Large intestine (tissue), 12 donors: ENCODE measurements around the gene JPT2. TPM values are rescaled to one million over a fixed set of nuclear protein-coding genes. Genes with fewer than 3 reads are reported as not detected.

Experiments used
- DNase-seq, 2 donors: peaks; one replicate each; pipeline versions ENCODE4 v3.0.0 to v3.0.0-alpha.2; 2013
- H3K27ac ChIP-seq: one replicate; pipeline ENCODE4 v1.5.1; 2013; ENCODE audit warnings: low read length
- H3K27me3 ChIP-seq: 2 replicates; pipeline ENCODE4 v1.6.1; 2013; ENCODE audit warnings: low read length; ENCODE audit not compliant: control insufficient read depth, insufficient read depth
- H3K36me3 ChIP-seq: 2 replicates; pipeline ENCODE4 v1.6.1; 2013; ENCODE audit warnings: low read length; ENCODE audit not compliant: control insufficient read depth, insufficient read depth
- H3K4me1 ChIP-seq: one replicate; pipeline ENCODE4 v1.6.1; 2013; ENCODE audit warnings: low read length; ENCODE audit not compliant: control insufficient read depth, insufficient read depth
- H3K4me3 ChIP-seq: one replicate; pipeline ENCODE4 v1.5.1; 2013; ENCODE audit warnings: low read length
- H3K9me3 ChIP-seq: one replicate; pipeline ENCODE4 v1.6.1; 2013; ENCODE audit warnings: mild to moderate bottlenecking, low read depth, low read length, moderate library complexity; ENCODE audit not compliant: control insufficient read depth
- WGBS: methylation state at CpG from one replicate; pipeline ENCODE4 v1.1.5; 2013; ENCODE audit warnings: low lambda C conversion rate; ENCODE audit not compliant: insufficient coverage; 5-methylcytosine and 5-hydroxymethylcytosine counted together
- long read RNA-seq, 11 donors: transcript quantifications; one replicate each; lab custom pipeline, GENCODE V29; 2026
- polyA plus RNA-seq: library from polyadenylated mRNA; unstranded; fragments of 120-200 nt; gene quantifications from one replicate; pipeline ENCODE4 v1.2.1, GENCODE V29; 2013

The JPT2 gene
- polyA plus RNA-seq = 52.2 TPM
- long read RNA-seq, donor 1, transcript JPT2-201 (5 exons, 3,718 nt) = major isoform, 7 of 10 reads
- long read RNA-seq, donor 1, partial matches to known transcripts = 0 of 10 reads
- long read RNA-seq, donor 1, other reads (novel, unspliced or antisense) = 0 of 10 reads
- long read RNA-seq, donor 2, transcript JPT2-201 (5 exons, 3,718 nt) = major isoform, 19 of 30 reads
- long read RNA-seq, donor 2, partial matches to known transcripts = 0 of 30 reads
- long read RNA-seq, donor 2, other reads (novel, unspliced or antisense) = 0 of 30 reads
- long read RNA-seq, donor 3 = 0 reads
- long read RNA-seq, donor 4, partial matches to known transcripts = 0 of 2 reads
- long read RNA-seq, donor 4, other reads (novel, unspliced or antisense) = 0 of 2 reads
- long read RNA-seq, donor 5, transcript JPT2-201 (5 exons, 3,718 nt) = major isoform, 9 of 13 reads
- long read RNA-seq, donor 5, partial matches to known transcripts = 0 of 13 reads
- long read RNA-seq, donor 5, other reads (novel, unspliced or antisense) = 0 of 13 reads
- long read RNA-seq, donor 6, transcript JPT2-201 (5 exons, 3,718 nt) = major isoform, 22 of 31 reads
- long read RNA-seq, donor 6, partial matches to known transcripts = 5 of 31 reads
- long read RNA-seq, donor 6, other reads (novel, unspliced or antisense) = 0 of 31 reads
- long read RNA-seq, donor 7, transcript JPT2-201 (5 exons, 3,718 nt) = major isoform, 14 of 18 reads
- long read RNA-seq, donor 7, partial matches to known transcripts = 0 of 18 reads
- long read RNA-seq, donor 7, other reads (novel, unspliced or antisense) = 0 of 18 reads
- long read RNA-seq, donor 8, transcript JPT2-201 (5 exons, 3,718 nt) = major isoform, 28 of 30 reads
- long read RNA-seq, donor 8, partial matches to known transcripts = 0 of 30 reads
- long read RNA-seq, donor 8, other reads (novel, unspliced or antisense) = 0 of 30 reads
- long read RNA-seq, donor 9, transcript JPT2-201 (5 exons, 3,718 nt) = major isoform, 23 of 31 reads
- long read RNA-seq, donor 9, partial matches to known transcripts = 0 of 31 reads
- long read RNA-seq, donor 9, other reads (novel, unspliced or antisense) = 0 of 31 reads
- long read RNA-seq, donor 10, transcript JPT2-201 (5 exons, 3,718 nt) = major isoform, 27 of 32 reads
- long read RNA-seq, donor 10, partial matches to known transcripts = 0 of 32 reads
- long read RNA-seq, donor 10, other reads (novel, unspliced or antisense) = 0 of 32 reads
- long read RNA-seq, donor 11, transcript JPT2-201 (5 exons, 3,718 nt) = major isoform, 19 of 24 reads
- long read RNA-seq, donor 11, partial matches to known transcripts = 0 of 24 reads
- long read RNA-seq, donor 11, other reads (novel, unspliced or antisense) = 0 of 24 reads

GRCh38 chr16:1677942-1678499 lies at the start of gene JPT2:
Gene JPT2, plus strand, starts transcription at chr16:1678279. Its CDS starts 34 bp downstream, at chr16:1678313.
- WGBS = no CpG with 5 or more reads among the region's 79 CpGs
- Histone ChIP-seq H3K4me3 (peak within 1 kb of the TSS; percentile 81), H3K9me3 (no peaks in the 10 kb centered on the region), H3K4me1 (peaks cover 5% of the 10 kb centered on the region), H3K27ac (peak within 1 kb of the TSS; percentile 67), H3K27me3 (no peaks in the 10 kb centered on the region), H3K36me3 (peaks cover 36% of the 10 kb centered on the region)
- peak; percentile 98 to 99 for DNase-seq

- no peak overlapping the region for H3K27ac ChIP-seq
- H3K9me3 ChIP-seq = no peaks in the 10 kb centered on the region
- 92% methylated on average over 2 of the region's 20 CpGs for WGBS
- H3K4me3 ChIP-seq = no peak overlapping the region
- no peaks in the 10 kb centered on the region for H3K4me1 ChIP-seq
- peaks cover 88% of the 10 kb centered on the region for H3K36me3 ChIP-seq
- H3K27me3 ChIP-seq = no peaks in the 10 kb centered on the region
- DNase-seq = no peak
These were observed 47.4 kb upstream of the JPT2 start for GRCh38 chr16:1630450-1631213.

GRCh38 chr16:1631230-1631629 lies 46.8 kb upstream of the JPT2 start:
- DNase-seq = no peak
- H3K36me3 ChIP-seq = peaks cover 85% of the 10 kb centered on the region
- no peak overlapping the region for H3K4me3 ChIP-seq
- H3K27ac ChIP-seq = no peak overlapping the region
- H3K4me1 ChIP-seq = no peaks in the 10 kb centered on the region
- H3K9me3 ChIP-seq = no peaks in the 10 kb centered on the region
- H3K27me3 ChIP-seq = no peaks in the 10 kb centered on the region
- no CpG with 5 or more reads among the region's 9 CpGs for WGBS

GRCh38 chr16:1631931-1632637 lies 46.0 kb upstream of the JPT2 start:
- H3K27me3 ChIP-seq = no peaks in the 10 kb centered on the region
- H3K9me3 ChIP-seq = no peaks in the 10 kb centered on the region
- no peak overlapping the region for H3K27ac ChIP-seq
- WGBS = no CpG with 5 or more reads among the region's 18 CpGs
- H3K36me3 ChIP-seq = peaks cover 84% of the 10 kb centered on the region
- no peaks in the 10 kb centered on the region for H3K4me1 ChIP-seq
- no peak for DNase-seq
- no peak overlapping the region for H3K4me3 ChIP-seq

GRCh38 chr16:1632638-1632970 lies 45.5 kb upstream of the JPT2 start:
- Histone ChIP-seq H3K27ac (no peak overlapping the region), H3K36me3 (peaks cover 83% of the 10 kb centered on the region), H3K9me3 (no peaks in the 10 kb centered on the region), H3K27me3 (no peaks in the 10 kb centered on the region), H3K4me3 (no peak overlapping the region), H3K4me1 (no peaks in the 10 kb centered on the region)
- DNase-seq = no peak
- WGBS = no CpG with 5 or more reads among the region's 13 CpGs

GRCh38 chr16:1633310-1633709 lies 44.8 kb upstream of the JPT2 start:
- DNase-seq = no peak
- Histone ChIP-seq H3K4me3 (no peak overlapping the region), H3K27me3 (no peaks in the 10 kb centered on the region), H3K9me3 (no peaks in the 10 kb centered on the region), H3K4me1 (no peaks in the 10 kb centered on the region), H3K36me3 (peaks cover 85% of the 10 kb centered on the region), H3K27ac (no peak overlapping the region)
- 100% methylated on average over 2 of the region's 12 CpGs for WGBS

- no peaks in the 10 kb centered on the region for H3K4me1 ChIP-seq
- no peaks in the 10 kb centered on the region for H3K27me3 ChIP-seq
- H3K9me3 ChIP-seq = no peaks in the 10 kb centered on the region
- DNase-seq = no peak
- no CpG with 5 or more reads among the region's 12 CpGs for WGBS
- H3K36me3 ChIP-seq = peaks cover 86% of the 10 kb centered on the region
- no peak overlapping the region for H3K4me3 ChIP-seq
- H3K27ac ChIP-seq = no peak overlapping the region
These were observed 43.5 kb upstream of the JPT2 start for GRCh38 chr16:1634541-1634940.

GRCh38 chr16:1635070-1635469 lies 43.0 kb upstream of the JPT2 start:
- Histone ChIP-seq H3K27ac (no peak overlapping the region), H3K4me3 (no peak overlapping the region), H3K9me3 (no peaks in the 10 kb centered on the region), H3K4me1 (no peaks in the 10 kb centered on the region), H3K36me3 (peaks cover 87% of the 10 kb centered on the region), H3K27me3 (no peaks in the 10 kb centered on the region)
- WGBS = no CpG with 5 or more reads among the region's 13 CpGs
- DNase-seq = no peak

- no peak for DNase-seq
- WGBS = no CpG with 5 or more reads among the region's 11 CpGs
- Histone ChIP-seq H3K27me3 (no peaks in the 10 kb centered on the region), H3K4me3 (no peak overlapping the region), H3K4me1 (no peaks in the 10 kb centered on the region), H3K36me3 (peaks cover 89% of the 10 kb centered on the region), H3K27ac (no peak overlapping the region), H3K9me3 (no peaks in the 10 kb centered on the region)
These were observed 40.6 kb upstream of the JPT2 start for GRCh38 chr16:1637526-1637925.
